ENCODE data around the gene PHF19.

DNA sequence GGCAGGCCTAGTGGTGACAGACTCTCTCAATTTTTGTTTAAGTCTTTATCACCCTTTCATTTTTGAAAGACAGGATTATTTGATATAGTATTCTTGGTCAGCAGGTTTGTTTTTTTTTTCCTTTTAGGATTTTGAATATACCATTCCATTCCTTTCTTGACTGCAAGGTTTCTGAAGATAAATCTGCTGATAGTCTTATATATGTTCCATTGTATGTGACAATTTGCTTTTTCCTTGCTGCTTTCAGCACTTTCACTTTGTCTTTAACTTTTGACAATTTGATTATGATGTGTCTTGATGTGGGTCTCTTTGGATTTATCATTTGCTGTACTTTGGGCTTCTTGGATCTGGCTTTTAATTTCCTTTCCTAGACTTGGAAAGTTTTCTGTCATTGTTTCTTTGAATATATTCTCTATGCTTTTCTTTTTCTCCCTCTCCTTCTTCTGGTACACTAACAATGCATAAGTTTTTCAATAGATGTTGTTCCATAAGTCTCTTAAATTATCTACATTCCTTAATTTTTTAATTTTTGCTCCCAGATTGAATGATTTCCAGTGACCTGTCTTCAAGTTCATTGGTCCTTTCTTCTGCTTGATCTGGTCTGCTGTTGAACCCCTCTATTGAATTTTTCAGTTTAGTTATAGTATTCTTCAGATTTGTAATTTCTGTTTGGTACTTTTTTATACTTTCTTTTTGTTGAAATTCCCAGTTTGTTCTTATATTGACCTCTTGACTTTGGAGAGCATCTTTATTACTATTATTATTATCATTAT, 69.2 kb downstream of the PHF19 start:
- TF ChIP-seq EZH2 (IDR thresholded peaks at IDR 0.05) (no peak), POLR2AphosphoS5 (IDR thresholded peaks at IDR 0.05; ENCODE audit: borderline replicate concordance, low read depth, low read length) (no peak)
